Kidney (tissue), 14 donors: ENCODE data around the gene IFRD2. TPM values are rescaled to one million over a fixed set of nuclear protein-coding genes. Genes with fewer than 3 reads are reported as not detected.

Experiments
- DNase-seq, 5 donors: peaks; one replicate each; pipeline ENCODE4 v3.0.0-alpha.2; 2013 to 2020
- FAIRE-seq: peaks from 2 replicates; lab custom pipeline; 2012; peaks lifted over from hg19 to GRCh38; lab: Jason Lieb, UNC
- H3K27ac ChIP-seq, 2 donors: one replicate each; pipeline ENCODE4 v1.7.0; 2013; ENCODE audit warnings: low read depth in 2 of 2, low read length in 2 of 2, inconsistent platforms in 1 of 2
- H3K27me3 ChIP-seq: one replicate; pipeline ENCODE4 v1.7.1; 2013; ENCODE audit warnings: low read length, inconsistent platforms; ENCODE audit not compliant: control insufficient read depth, insufficient read depth
- H3K36me3 ChIP-seq, 3 donors: one replicate each; pipeline versions ENCODE4 v1.7.0 to v1.7.1; 2013; ENCODE audit warnings: low read length in 3 of 3, control low read depth in 1 of 3, inconsistent platforms in 1 of 3; ENCODE audit not compliant: insufficient read depth in 3 of 3, control insufficient read depth in 2 of 3
- H3K4me1 ChIP-seq, 3 donors: one replicate each; pipeline versions ENCODE4 v1.7.0 to v1.7.1; 2013; ENCODE audit warnings: low read length in 3 of 3, inconsistent platforms in 1 of 3, low read depth in 1 of 3; ENCODE audit not compliant: control insufficient read depth in 2 of 3, insufficient read depth in 2 of 3
- H3K4me3 ChIP-seq, 3 donors: one replicate each; pipeline versions ENCODE4 v1.7.0 to v1.8.1; 2013; ENCODE audit warnings: low read length in 3 of 3, control low read depth in 1 of 3, inconsistent platforms in 1 of 3
- H3K9ac ChIP-seq, 3 donors: one replicate each; pipeline versions ENCODE4 v1.7.0 to v1.7.1; 2013; ENCODE audit warnings: low read length in 3 of 3, control low read depth in 1 of 3, inconsistent platforms in 1 of 3
- H3K9me3 ChIP-seq, 3 donors: one replicate each; pipeline versions ENCODE4 v1.7.0 to v1.7.1; 2013; ENCODE audit warnings: low read length in 3 of 3, control low read depth in 1 of 3, inconsistent platforms in 1 of 3; ENCODE audit not compliant: control insufficient read depth in 2 of 3, insufficient read depth in 1 of 3
- CTCF ChIP-seq: IDR thresholded peaks from 3 replicates; pipeline ENCODE4 v1.5.1; 2012; ENCODE audit warnings: mild to moderate bottlenecking, moderate library complexity, borderline replicate concordance; ENCODE audit not compliant: insufficient read depth; ENCODE audit errors: extremely low read depth
- intact Hi-C: fragments of 100-400 bp; cut with DNase I; formaldehyde crosslinking; loops from one replicate; pipeline ENCODE4 v1.11.1; 2022
- polyA plus RNA-seq: library from polyadenylated mRNA; stranded (reverse); fragments of 350-450 nt; fragmentation: Illumina TruSeq; extraction: RNeasy Lipid Tissue Mini Kit (QIAGEN cat#74804); gene quantifications from one replicate; pipeline ENCODE4 v1.2.3, GENCODE V29; 2014; ENCODE audit warnings: low read depth, low replicate concordance; ENCODE audit not compliant: insufficient read depth
- total RNA-seq: library from RNA; stranded (reverse); fragmentation: NEBNext Ultra II Directional; extraction: Animal tissue kit (Norgen Biotek cat#: 25700); gene quantifications from one replicate; pipeline ENCODE4 v1.2.1, GENCODE V29; 2021
- donor health status: control.
- donor health status: control.
- donor health status: control.
- donor health status: control.
- donor health status: control.
- donor health status: DM: yes; HTN: yes; CAD: no.
- donor health status: Normal renal cell carcinoma (clear cell type).

IFRD2 gene
- total and polyA plus RNA-seq, 2 donors from 2014 or later, result 54.1 to 78.1 TPM

- FAIRE-seq (no peak), DNase-seq (peak; percentile 77 to 97 (median 85))
- H3K27ac ChIP-seq, result peak within 1 kb of the TSS; percentile 91 to 94
- H3K9me3 ChIP-seq, result no peaks in the 10 kb centered on the region
- H3K36me3 ChIP-seq, result no peaks in the 10 kb centered on the region
- no peak for TF ChIP-seq CTCF
- intact Hi-C loops, result no loop called here
- peak within 1 kb of the TSS; percentile 44 to 84 (median 73) for H3K4me3 ChIP-seq
- H3K4me1 ChIP-seq, result peaks cover 0 to 63% (median 45%) of the 10 kb centered on the region in 3 donors
- no peaks in the 10 kb centered on the region for H3K27me3 ChIP-seq
- peak within 1 kb of the TSS; percentile 40 to 95 (median 63) for H3K9ac ChIP-seq
These were observed 23.4 kb downstream of the IFRD2 start, which contains the start of gene SEMA3B for GRCh38 chr3:50268703-50269451. SEMA3B (plus strand) TSS chr3:50269147; CDS start chr3:50269241, 94 bp downstream.

- DNase-seq (peak in 1 of 5 donors; percentile 21), FAIRE-seq (no peak)
- Histone ChIP-seq H3K36me3 (no peaks in the 10 kb centered on the region), H3K9ac (peak overlapping the region in 1 of 3 donors; percentile 95), H3K9me3 (no peaks in the 10 kb centered on the region), H3K27me3 (no peaks in the 10 kb centered on the region), H3K4me3 (peak overlapping the region in 2 of 3 donors; percentile 3 to 84), H3K27ac (peak overlapping the region; percentile 91 to 94), H3K4me1 (peaks cover 0 to 62% (median 45%) of the 10 kb centered on the region in 3 donors)
- TF ChIP-seq CTCF, result no peak
- intact Hi-C loops, result no loop called here
These were observed 24.0 kb downstream of the IFRD2 start for GRCh38 chr3:50268276-50268675.

GRCh38 chr3:50267280-50267913 lies 24.8 kb downstream of the IFRD2 start:
- peak overlapping the region; percentile 21 to 95 (median 66) for H3K9ac ChIP-seq
- FAIRE-seq (no peak), DNase-seq (peak; percentile 87 to 93 (median 92))
- peaks cover 0 to 59% (median 45%) of the 10 kb centered on the region in 3 donors for H3K4me1 ChIP-seq
- no peak for TF ChIP-seq CTCF
- intact Hi-C loops, result no loop called here
- H3K36me3 ChIP-seq, result no peaks in the 10 kb centered on the region
- H3K9me3 ChIP-seq, result no peaks in the 10 kb centered on the region
- peak overlapping the region; percentile 42 to 84 (median 73) for H3K4me3 ChIP-seq
- peak overlapping the region; percentile 91 to 94 for H3K27ac ChIP-seq
- no peaks in the 10 kb centered on the region for H3K27me3 ChIP-seq
